NCI-H1105 treated with DMSO at 0.1 percent for 48 hours (cell line): ENCODE results near the gene ZMAT3.
"Not testable (repeated sequence)": the region's sequence is repeated elsewhere in the genome, so short reads cannot be mapped to it uniquely, and the experiment has no call there.

Source experiments
- DNase-seq: peaks from one replicate; lab custom pipeline; 2025; lab: John Stamatoyannopoulos, UW

ZMAT3 gene

GRCh38 chr3:179068779-179069530 lies 2.7 kb downstream of the ZMAT3 start:
- DNase-seq = peak; percentile 19

GRCh38 chr3:179067839-179068238 lies 3.8 kb downstream of the ZMAT3 start:
- no peak for DNase-seq

GRCh38 chr3:179067291-179067690 lies 4.3 kb downstream of the ZMAT3 start:
- no peak for DNase-seq

- no peak for DNase-seq
Measured at GRCh38 chr3:179063945-179064560, 7.6 kb downstream of the ZMAT3 start.

- DNase-seq = no peak
Measured at GRCh38 chr3:179056326-179056725, 15.3 kb downstream of the ZMAT3 start.

- not testable (repeated sequence) for DNase-seq
Measured at GRCh38 chr3:179054565-179054964, 17.0 kb downstream of the ZMAT3 start.

- DNase-seq = no peak
Measured at GRCh38 chr3:179046497-179047353, 24.9 kb downstream of the ZMAT3 start.

- no peak for DNase-seq
Measured at GRCh38 chr3:179045719-179046402, 25.7 kb downstream of the ZMAT3 start.

GRCh38 chr3:179038899-179039251 lies 32.7 kb downstream of the ZMAT3 start:
- not testable (repeated sequence) for DNase-seq

- DNase-seq = no peak
Measured at GRCh38 chr3:179038216-179038898, 33.3 kb downstream of the ZMAT3 start.

- DNase-seq = no peak
Measured at GRCh38 chr3:179037351-179037750, 34.3 kb downstream of the ZMAT3 start.

GRCh38 chr3:179036626-179037300 lies 34.8 kb downstream of the ZMAT3 start:
- DNase-seq = no peak

GRCh38 chr3:179036226-179036625 lies 35.4 kb downstream of the ZMAT3 start:
- no peak for DNase-seq

- no peak for DNase-seq
Measured at GRCh38 chr3:179035232-179035631, 36.4 kb downstream of the ZMAT3 start.

- not testable (repeated sequence) for DNase-seq
Measured at GRCh38 chr3:179033304-179033657, 38.3 kb downstream of the ZMAT3 start.

- not testable (repeated sequence) for DNase-seq
Measured at GRCh38 chr3:179032454-179033303, 38.9 kb downstream of the ZMAT3 start.

- no peak for DNase-seq
Measured at GRCh38 chr3:179029096-179029495, 42.5 kb downstream of the ZMAT3 start.

- no peak for DNase-seq
Measured at GRCh38 chr3:179028408-179028807, 43.2 kb downstream of the ZMAT3 start.

GRCh38 chr3:179027326-179027900 lies 44.2 kb downstream of the ZMAT3 start:
- DNase-seq = no peak

- no peak for DNase-seq
Measured at GRCh38 chr3:179026636-179027035, 45.0 kb downstream of the ZMAT3 start.
